K562 (cell line): ENCODE measurements around the gene SPHK2. TPM values are rescaled to one million over a fixed set of nuclear protein-coding genes. Genes with fewer than 3 reads are reported as not detected.

Experiments used
- CBX1 ChIP-seq: sonication (generic); IDR thresholded peaks from 2 replicates; pipeline ENCODE4 v1.6.1; 2016; ENCODE audit warnings: antibody characterized with exemption, low read depth, mild to moderate bottlenecking
- E2F5 ChIP-seq: sonication (generic); formaldehyde crosslinking; IDR thresholded peaks from 2 replicates; pipeline ENCODE4 v1.8.0; 2022; ENCODE audit warnings: mild to moderate bottlenecking, missing genetic modification reagents
- E2F8 ChIP-seq: fragments of 450-650 bp; IDR thresholded peaks from 2 replicates; pipeline ENCODE4 v1.7.1; 2018; ENCODE audit warnings: mild to moderate bottlenecking, low read depth; ENCODE audit not compliant: partially characterized antibody
- EWSR1 ChIP-seq: fragments of 450-650 bp; IDR thresholded peaks from 2 replicates; pipeline ENCODE4 v1.6.1; 2018; ENCODE audit warnings: borderline replicate concordance, mild to moderate bottlenecking, low read depth, moderate library complexity; ENCODE audit not compliant: partially characterized antibody
- JUNB ChIP-seq: fragments of 450-650 bp; formaldehyde crosslinking; conservative IDR thresholded peaks from 2 replicates; pipeline ENCODE4 v1.4.0; 2020; ENCODE audit warnings: mild to moderate bottlenecking
- MBD1 ChIP-seq: fragments of 250-450 bp; sonication (Bioruptor Pico); IDR thresholded peaks from 2 replicates; pipeline ENCODE4 v1.8.0; 2022; ENCODE audit warnings: inconsistent platforms
- MITF ChIP-seq: IDR thresholded peaks from 2 replicates; pipeline ENCODE4 v1.6.1; 2014; ENCODE audit warnings: antibody characterized with exemption
- NFYB ChIP-seq: IDR thresholded peaks from 2 replicates; pipeline ENCODE4 v1.6.1; 2011; ENCODE audit warnings: mild to moderate bottlenecking, moderate library complexity; ENCODE audit not compliant: insufficient read length; ENCODE audit errors: extremely low read depth
- SP1 ChIP-seq: sonication (generic); formaldehyde crosslinking; IDR thresholded peaks from 2 replicates; pipeline ENCODE4 v1.8.1; 2022; ENCODE audit warnings: mild to moderate bottlenecking, missing genetic modification reagents
- TEAD1 ChIP-seq, 2 experiments: fragments of 450-650 bp in 1 of 2; sonication (generic) in 1 of 2; formaldehyde crosslinking; IDR thresholded peaks; 2 replicates each; pipeline versions ENCODE4 v1.4.0 to v1.8.0; 2020 to 2022; ENCODE audit warnings: mild to moderate bottlenecking in 2 of 2, missing genetic modification reagents in 1 of 2
- THRAP3 ChIP-seq: fragments of 450-650 bp; IDR thresholded peaks from 2 replicates; pipeline ENCODE4 v1.6.1; 2016; ENCODE audit warnings: mild to moderate bottlenecking, inconsistent platforms, borderline replicate concordance
- ZC3H4 ChIP-seq: sonication (generic); formaldehyde crosslinking; IDR thresholded peaks from 2 replicates; pipeline ENCODE4 v1.9.0; 2021; ENCODE audit warnings: missing genetic modification reagents, borderline replicate concordance
- ZFP30 ChIP-seq: fragments of 250-450 bp; sonication (Bioruptor Pico); IDR thresholded peaks from 2 replicates; pipeline ENCODE4 v1.8.0; 2022; ENCODE audit warnings: moderate library complexity, mild to moderate bottlenecking, inconsistent platforms, borderline replicate concordance
- ZNF12 ChIP-seq: sonication (generic); formaldehyde crosslinking; IDR thresholded peaks from 2 replicates; pipeline ENCODE4 v1.4.0; 2020; ENCODE audit warnings: mild to moderate bottlenecking, missing genetic modification reagents
- ZNF23 ChIP-seq: fragments of 250-450 bp; sonication (Bioruptor Pico); IDR thresholded peaks from 2 replicates; pipeline ENCODE4 v1.4.0; 2020; ENCODE audit warnings: mild to moderate bottlenecking
- ZNF644 ChIP-seq: fragments of 200-800 bp; sonication (Bioruptor generic); IDR thresholded peaks from 2 replicates; pipeline ENCODE4 v1.6.1; 2016; ENCODE audit warnings: low read depth, missing genetic modification characterization, missing compliant biosample characterization
- ZNF699 ChIP-seq: fragments of 250-450 bp; sonication (Bioruptor Pico); IDR thresholded peaks from 2 replicates; pipeline ENCODE4 v1.8.0; 2021; ENCODE audit warnings: mild to moderate bottlenecking, moderate library complexity; ENCODE audit not compliant: insufficient replicate concordance
- polyA plus RNA-seq, 8 experiments: library from polyadenylated mRNA; depleted of rRNA in 4 of 8; stranded (reverse) in 5 of 8; unstranded in 3 of 8; fragments of >200 nt; fragmentation: Nextera tagmentation in 2 of 8; fragmentation: Illumina TruSeq in 1 of 8; extraction: Ambion mirVana in 2 of 8; extraction: Trizol in 1 of 8; gene quantifications; 2 replicates each; pipeline versions ENCODE4 v1.2.1 to v1.2.3, GENCODE V29; 2011 to 2014; ENCODE audit warnings: inconsistent platforms in 1 of 8, missing spikeins in 1 of 8
- total RNA-seq, 7 experiments: library from RNA; depleted of rRNA in 6 of 7; stranded (reverse); fragments of >200 nt in 6 of 7; fragmentation: Illumina TruSeq in 2 of 7; extraction: Trizol in 2 of 7; gene quantifications; 2 replicates each; pipeline versions ENCODE4 v1.2.1 to v1.2.3, GENCODE V29; 2011 to 2021; ENCODE audit warnings: low replicate concordance in 1 of 7
- TF ChIP-seq, protein P1 (sequence below), 2 experiments: IDR thresholded peaks; 2 replicates each; pipeline ENCODE4 v1.6.1; 2011; ENCODE audit warnings: borderline replicate concordance in 1 of 2, control low read depth in 1 of 2, low read depth in 1 of 2, low read length in 1 of 2, mild to moderate bottlenecking in 1 of 2, mixed read lengths in 1 of 2, moderate library complexity in 1 of 2; ENCODE audit not compliant: insufficient read depth in 1 of 2, insufficient read length in 1 of 2, poor library complexity in 1 of 2, severe bottlenecking in 1 of 2; ENCODE audit errors: extremely low read depth in 1 of 2

Gene SPHK2
- total and polyA plus RNA-seq, 9 of the 15 experiments (the other 6 are each of a cell fraction or from before 2014, with no cell fraction given) = 0.10 to 15.2 (median 2.9) TPM

DNA sequence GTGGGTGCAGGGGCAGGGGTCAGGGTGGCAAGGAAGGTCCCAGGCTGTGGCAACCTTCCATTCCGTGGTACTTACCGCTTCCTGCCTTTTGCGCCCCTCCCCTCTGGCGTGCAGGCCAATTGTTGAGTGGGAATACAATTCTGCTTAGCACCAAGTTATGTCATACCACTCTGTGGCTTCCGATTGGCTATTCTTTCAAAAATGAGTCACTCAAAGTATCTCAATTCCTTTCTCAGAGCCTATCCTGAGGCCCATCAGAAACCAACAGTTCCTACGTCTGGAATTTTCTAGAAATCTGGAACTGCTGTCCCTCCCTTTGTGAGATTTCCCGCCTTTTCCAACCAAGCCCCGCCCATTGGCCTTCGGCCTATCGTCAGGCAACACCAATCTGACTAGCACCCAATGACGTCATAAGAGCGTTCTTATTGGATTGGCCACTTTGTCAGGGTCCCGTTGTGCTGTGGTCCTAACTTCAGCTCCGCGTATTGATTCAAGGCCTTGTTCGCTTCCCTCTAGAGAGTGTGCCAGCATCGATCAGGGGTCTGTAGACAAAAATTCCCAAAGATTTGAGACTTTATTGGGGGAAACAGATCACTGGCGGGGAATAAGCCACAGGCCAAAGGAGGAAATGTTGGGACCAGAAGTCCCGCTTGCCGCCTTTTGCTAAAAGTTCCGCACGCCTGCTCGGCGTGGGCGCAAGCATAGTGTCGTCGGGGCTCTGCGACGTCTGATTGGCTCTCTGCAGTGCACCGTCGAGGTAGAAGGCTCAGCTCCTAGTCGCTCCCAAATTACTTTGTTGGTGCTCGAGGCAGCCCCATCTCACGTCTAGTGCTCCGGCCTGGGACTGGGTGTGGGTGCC, 41.8 kb downstream of the SPHK2 start (continued):
- TF ChIP-seq E2F5 (CRISPR knock-in tag) (0 out of 2 replicates have a peak, but pooled peaks have one; percentile 38), MITF (no peak), ZC3H4 (CRISPR knock-in tag) (no peak), NFYB (peak; percentile 71), JUNB (CRISPR knock-in tag) (peak; percentile 94), CBX1 (no peak), ZFP30 (CRISPR knock-in tag) (no peak), ZNF699 (CRISPR knock-in tag) (no peak), ZNF644 (tag) (no peak), ZNF23 (CRISPR knock-in tag) (no peak), E2F8 (peak; percentile 98), ZNF12 (CRISPR knock-in tag) (peak; percentile 32; the same call in 1 of the 2 replicates), MBD1 (CRISPR knock-in tag) (peak; percentile 94), TEAD1 (CRISPR knock-in tag; IDR thresholded peaks at IDR 0.05) (0 out of 4 replicates have a peak, but pooled peaks have one; percentile 29 to 46), THRAP3 (peak; percentile 75; the same call in 1 of the 2 replicates), EWSR1 (no peak), SP1 (CRISPR knock-in tag) (peak; percentile 91)
- TF ChIP-seq, protein P1, sequence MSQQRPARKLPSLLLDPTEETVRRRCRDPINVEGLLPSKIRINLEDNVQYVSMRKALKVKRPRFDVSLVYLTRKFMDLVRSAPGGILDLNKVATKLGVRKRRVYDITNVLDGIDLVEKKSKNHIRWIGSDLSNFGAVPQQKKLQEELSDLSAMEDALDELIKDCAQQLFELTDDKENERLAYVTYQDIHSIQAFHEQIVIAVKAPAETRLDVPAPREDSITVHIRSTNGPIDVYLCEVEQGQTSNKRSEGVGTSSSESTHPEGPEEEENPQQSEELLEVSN (IDR thresholded peaks at IDR 0.05; ENCODE audit: borderline replicate concordance in 1 of 2, extremely low read depth in 1 of 2, insufficient read depth in 1 of 2, insufficient read length in 1 of 2, low read depth in 1 of 2, low read length in 1 of 2, poor library complexity in 1 of 2, severe bottlenecking in 1 of 2) = peak in 1 of 2 experiments; percentile 85
